HCT116 (cell line): ENCODE measurements around the gene MRRF. TPM values are rescaled to one million over a fixed set of nuclear protein-coding genes. Genes with fewer than 3 reads are reported as not detected.

Experiments used
- ATAC-seq: fragments of 200-7000 bp; cut with Tn5 transposase; 2 replicates; pipeline ENCODE4 v1.9.1; 2020; ENCODE audit warnings: mild to moderate bottlenecking, moderate library complexity
- BruUV-seq: library from RNA; stranded (reverse); fragments of 400-500 nt; replicated peaks from 2 replicates; lab custom pipeline; 2021; lab: Mats Ljungman, UMichigan
- CTCF ChIA-PET: fragments of 300-600 bp; sonication (Branson Sonifier 250); formaldehyde crosslinking; loops from one replicate; lab custom pipeline; 2021; ENCODE audit warnings: antibody characterized with exemption; lab: Charles Lee
- POLR2A ChIA-PET: fragments of 300-600, 350-600 bp; sonication (Branson Sonifier 250); formaldehyde crosslinking; loops from one replicate; lab custom pipeline; 2021; ENCODE audit warnings: antibody characterized with exemption; lab: Charles Lee
- RAD21 ChIA-PET, 2 experiments: fragments of 300-600 bp; sonication (Branson Sonifier 250); formaldehyde crosslinking; loops; one replicate each; lab custom pipeline; 2023; ENCODE audit warnings: low total read pairs in 2 of 2; ENCODE audit not compliant: uncharacterized antibody in 2 of 2, unreplicated experiment in 2 of 2, low non-redundant PET in 1 of 2; lab: Charles Lee
- DNase-seq: peaks from one replicate; pipeline ENCODE4 v3.0.0-alpha.2; 2010; ENCODE audit warnings: low read depth, low spot score
- H2AFZ ChIP-seq: fragments of 200-600 bp; shearing (Covaris generic), sonication (generic); 2 replicates; pipeline ENCODE4 v1.6.1; 2017; ENCODE audit warnings: low read depth, mixed run types, mixed read lengths, antibody characterized with exemption, low read length; ENCODE audit not compliant: poor library complexity, severe bottlenecking
- H3K27ac ChIP-seq: 2 replicates; pipeline ENCODE4 v1.5.1; 2012; ENCODE audit warnings: low read depth, low read length
- H3K27me3 ChIP-seq: fragments of 200-600 bp; sonication (generic); 2 replicates; pipeline ENCODE4 v1.6.1; 2016; ENCODE audit warnings: mixed run types, low read length, mixed read lengths; ENCODE audit not compliant: insufficient read depth
- H3K36me3 ChIP-seq, 2 experiments: fragments of 200-500 bp in 1 of 2; fragments of 200-600 bp in 1 of 2; sonication (Bioruptor generic) in 1 of 2; sonication (generic) in 1 of 2; 2 replicates each; pipeline versions ENCODE4 v1.5.1 to v1.6.1; 2014 to 2016; ENCODE audit warnings: low read length in 2 of 2, inconsistent platforms in 1 of 2, mixed read lengths in 1 of 2, mixed run types in 1 of 2; ENCODE audit not compliant: insufficient read depth in 2 of 2, control insufficient read depth in 1 of 2
- H3K4me1 ChIP-seq, 2 experiments: fragments of 200-600 bp in 1 of 2; sonication (generic) in 1 of 2; 2 replicates each; pipeline versions ENCODE4 v1.5.1 to v1.6.1; 2012 to 2017; ENCODE audit warnings: low read length in 2 of 2, inconsistent platforms in 1 of 2, mild to moderate bottlenecking in 1 of 2, mixed read lengths in 1 of 2, mixed run types in 1 of 2, moderate library complexity in 1 of 2; ENCODE audit not compliant: insufficient read depth in 2 of 2, control insufficient read depth in 1 of 2
- H3K4me2 ChIP-seq: fragments of 200-600 bp; sonication (generic); 2 replicates; pipeline ENCODE4 v1.6.1; 2017; ENCODE audit warnings: mixed run types, low read length, mixed read lengths
- H3K4me3 ChIP-seq, 2 experiments: fragments of 200-600 bp in 1 of 2; sonication (generic) in 1 of 2; replicated peaks in 1 of 2; 2 replicates each; pipeline ENCODE4 v1.5.1; 2011 to 2016; ENCODE audit warnings: low read length in 2 of 2, control low read depth in 1 of 2, low read depth in 1 of 2, mild to moderate bottlenecking in 1 of 2, mixed read lengths in 1 of 2, mixed run types in 1 of 2
- H3K79me2 ChIP-seq: fragments of 200-600 bp; sonication (generic); 2 replicates; pipeline ENCODE4 v1.6.1; 2017; ENCODE audit warnings: mild to moderate bottlenecking, mixed run types, low read length, moderate library complexity, mixed read lengths; ENCODE audit not compliant: insufficient read depth
- H3K9ac ChIP-seq: fragments of 200-600 bp; sonication (generic); 2 replicates; pipeline ENCODE4 v1.6.1; 2016; ENCODE audit warnings: low read length, mixed read lengths
- H3K9me2 ChIP-seq: fragments of 200-600 bp; sonication (generic), shearing (Covaris generic); 2 replicates; pipeline ENCODE4 v1.6.1; 2017; ENCODE audit warnings: mixed run types, mild to moderate bottlenecking, moderate library complexity; ENCODE audit not compliant: insufficient read depth
- H3K9me3 ChIP-seq, 2 experiments: fragments of 200-500 bp in 1 of 2; fragments of 200-600 bp in 1 of 2; sonication (Bioruptor generic) in 1 of 2; sonication (generic) in 1 of 2; 2 replicates each; pipeline ENCODE4 v1.6.1; 2014 to 2017; ENCODE audit warnings: low read length in 2 of 2, mixed read lengths in 2 of 2, inconsistent platforms in 1 of 2, low read depth in 1 of 2, mild to moderate bottlenecking in 1 of 2, mixed run types in 1 of 2, moderate library complexity in 1 of 2; ENCODE audit not compliant: control insufficient read depth in 1 of 2, insufficient read depth in 1 of 2
- H4K20me1 ChIP-seq: fragments of 200-600 bp; sonication (generic), shearing (Covaris generic); 2 replicates; pipeline ENCODE4 v1.6.1; 2017; ENCODE audit warnings: mixed run types, mild to moderate bottlenecking, moderate library complexity; ENCODE audit not compliant: insufficient read depth
- ATF3 ChIP-seq: IDR thresholded peaks from 2 replicates; pipeline ENCODE4 v1.6.1; 2012
- CBX3 ChIP-seq: IDR thresholded peaks from 2 replicates; pipeline ENCODE4 v1.6.1; 2012; ENCODE audit warnings: low read depth
- CTCF ChIP-seq, 3 experiments: fragments of 200-600 bp in 1 of 3; sonication (generic) in 1 of 3; IDR thresholded peaks in 2 of 3; conservative IDR thresholded peaks in 1 of 3; 2 replicates each; pipeline ENCODE4 v1.5.1; 2012 to 2017; ENCODE audit warnings: low read depth in 2 of 3, low read length in 2 of 3, antibody characterized with exemption in 1 of 3, borderline replicate concordance in 1 of 3, control low read depth in 1 of 3, mild to moderate bottlenecking in 1 of 3, mixed read lengths in 1 of 3, mixed run types in 1 of 3, moderate library complexity in 1 of 3; ENCODE audit not compliant: insufficient read depth in 1 of 3
- EGR1 ChIP-seq: IDR thresholded peaks from 2 replicates; pipeline ENCODE4 v1.6.1; 2012; ENCODE audit warnings: low read depth
- EZH2 ChIP-seq: fragments of 200-600 bp; sonication (generic); IDR thresholded peaks from 2 replicates; pipeline ENCODE4 v1.6.1; 2017; ENCODE audit warnings: antibody characterized with exemption, mixed run types
- EZH2phosphoT487 ChIP-seq: fragments of 200-600 bp; IDR thresholded peaks from 2 replicates; pipeline ENCODE4 v1.6.1; 2018; ENCODE audit warnings: antibody characterized with exemption, borderline replicate concordance
- FOSL1 ChIP-seq: IDR thresholded peaks from 2 replicates; pipeline ENCODE4 v1.6.1; 2012; ENCODE audit warnings: low read depth
- JUND ChIP-seq: IDR thresholded peaks from 2 replicates; pipeline ENCODE4 v1.6.1; 2012
- MAX ChIP-seq: IDR thresholded peaks from 2 replicates; pipeline ENCODE4 v1.6.1; 2012
- POLR2A ChIP-seq: IDR thresholded peaks from 2 replicates; pipeline ENCODE4 v1.7.0; 2011; ENCODE audit warnings: borderline replicate concordance; ENCODE audit not compliant: insufficient read depth, insufficient read length; ENCODE audit errors: extremely low read depth
- SIN3A ChIP-seq: IDR thresholded peaks from 2 replicates; pipeline ENCODE4 v1.6.1; 2012; ENCODE audit warnings: low read depth
- SP1 ChIP-seq: IDR thresholded peaks from 2 replicates; pipeline ENCODE4 v1.6.1; 2012; ENCODE audit warnings: low read depth
- SRF ChIP-seq: IDR thresholded peaks from 2 replicates; pipeline ENCODE4 v1.6.1; 2012; ENCODE audit warnings: low read depth
- YY1 ChIP-seq: IDR thresholded peaks from 2 replicates; pipeline ENCODE4 v1.6.1; 2011; ENCODE audit warnings: low read length, low read depth, moderate library complexity, mild to moderate bottlenecking; ENCODE audit not compliant: insufficient replicate concordance; ENCODE audit errors: extremely low read depth
- ZBTB33 ChIP-seq: IDR thresholded peaks from 2 replicates; pipeline ENCODE4 v1.6.1; 2011; ENCODE audit warnings: mild to moderate bottlenecking, low read length, moderate library complexity; ENCODE audit not compliant: insufficient replicate concordance; ENCODE audit errors: extremely low read depth
- ZNF274 ChIP-seq: fragments of 200-500 bp; sonication (Bioruptor generic); IDR thresholded peaks from 2 replicates; pipeline ENCODE4 v1.6.1; 2014; ENCODE audit warnings: mild to moderate bottlenecking, low read depth, low read length, inconsistent platforms
- intact Hi-C: fragments of 100-400 bp; cut with micrococcal nuclease; formaldehyde crosslinking; loops from 2 replicates; pipeline ENCODE4 v1.10.0; 2022
- total RNA-seq: library from RNA; stranded (reverse); gene quantifications from one replicate; pipeline ENCODE4 v1.2.1, GENCODE V29; 2021; ENCODE audit not compliant: unreplicated experiment

Gene MRRF
- total RNA-seq, 1 experiment from 2014 or later: 88.6 TPM

GRCh38 chr9:122377241-122378164 lies 112.8 kb downstream of the MRRF start:
- Histone ChIP-seq H3K9me2 (no peaks in the 10 kb centered on the region), H4K20me1 (no peaks in the 10 kb centered on the region), H3K79me2 (no peaks in the 10 kb centered on the region), H3K9me3 (peaks cover 3 to 11% of the 10 kb centered on the region in 2 experiments; a peak in 2 of 4 replicates), H3K36me3 (no peaks in the 10 kb centered on the region), H3K4me3 (no peak overlapping the region), H3K4me1 (peaks cover 4 to 19% of the 10 kb centered on the region in 2 experiments; a peak in 2 of 4 replicates), H2AFZ (no peak overlapping the region), H3K27me3 (no peaks in the 10 kb centered on the region), H3K9ac (no peak overlapping the region), H3K27ac (no peak overlapping the region), H3K4me2 (no peak overlapping the region)
- TF ChIP-seq EZH2phosphoT487: no peak
- no peak for TF ChIP-seq EGR1
- no peak for TF ChIP-seq ZNF274
- TF ChIP-seq YY1: no peak
- TF ChIP-seq EZH2: no peak
- TF ChIP-seq SIN3A: no peak
- no peak for TF ChIP-seq CTCF (IDR thresholded peaks at IDR 0.05 in 2 of 3, conservative IDR thresholded peaks at IDR 0.05 in 1 of 3; ENCODE audit: borderline replicate concordance in 1 of 3, insufficient read depth in 1 of 3, low read depth in 2 of 3, low read length in 2 of 3)
- TF ChIP-seq SRF: no peak
- no peak for TF ChIP-seq ATF3
- TF ChIP-seq CBX3: no peak
- TF ChIP-seq FOSL1: no peak
- TF ChIP-seq POLR2A: no peak
- TF ChIP-seq SP1: no peak
- TF ChIP-seq MAX: no peak
- no peak for TF ChIP-seq JUND
- no peak for TF ChIP-seq ZBTB33
- ATAC-seq (no peak), DNase-seq (no peak)
- intact Hi-C loops: no loop called here
- RAD21 ChIA-PET: no interaction called here
- POLR2A ChIA-PET: no interaction called here
- no TSS peak for BruUV-seq
- CTCF ChIA-PET: no interaction called here
